Dermis microvascular lymphatic vessel endothelial cell (primary cell): ENCODE data around the gene SLC43A2. TPM values are rescaled to one million over a fixed set of nuclear protein-coding genes. Genes with fewer than 3 reads are reported as not detected.

ENCODE experiments used
- DNase-seq, 2 donors: peaks; one replicate each; pipeline versions ENCODE4 v3.0.0 to v3.0.0-alpha.2; 2010; ENCODE audit warnings: low read depth in 2 of 2
- total RNA-seq: library from RNA; depleted of rRNA; stranded (reverse); fragments of >200 nt; gene quantifications from 2 replicates; pipeline ENCODE4 v1.2.1, GENCODE V29; 2014

The SLC43A2 gene
- total RNA-seq, 1 donor from 2014 or later = 19.4 TPM

DNA sequence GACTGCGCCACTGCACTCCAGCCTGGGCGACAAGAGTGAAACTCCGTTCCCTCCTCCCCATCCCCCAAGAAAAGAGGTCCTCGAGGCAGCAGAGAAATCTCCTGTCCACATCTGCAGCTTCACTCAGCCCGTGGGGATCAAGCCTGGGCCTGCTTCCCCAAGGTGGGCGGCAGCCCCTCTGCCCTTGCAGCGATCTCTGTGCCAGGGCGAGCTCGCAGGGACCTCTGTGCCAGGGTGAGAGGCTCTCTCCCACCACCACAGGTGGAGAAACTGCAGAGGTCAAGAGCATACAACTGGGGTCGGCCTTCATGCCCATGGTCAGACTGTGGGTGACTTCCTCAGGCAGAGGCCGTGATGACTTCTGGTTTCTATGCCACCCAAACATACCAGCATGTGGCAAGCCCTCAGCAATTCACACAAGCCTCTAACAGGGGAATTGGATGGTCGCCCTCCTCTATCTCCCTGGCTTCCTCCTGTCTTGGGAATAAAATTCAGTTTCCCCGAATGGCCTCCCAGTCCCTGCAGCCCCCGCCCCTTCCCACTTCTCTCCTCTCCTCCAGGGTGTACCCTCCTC lies 5.5 kb downstream of the SLC43A2 start:
- DNase-seq = no peak

DNA sequence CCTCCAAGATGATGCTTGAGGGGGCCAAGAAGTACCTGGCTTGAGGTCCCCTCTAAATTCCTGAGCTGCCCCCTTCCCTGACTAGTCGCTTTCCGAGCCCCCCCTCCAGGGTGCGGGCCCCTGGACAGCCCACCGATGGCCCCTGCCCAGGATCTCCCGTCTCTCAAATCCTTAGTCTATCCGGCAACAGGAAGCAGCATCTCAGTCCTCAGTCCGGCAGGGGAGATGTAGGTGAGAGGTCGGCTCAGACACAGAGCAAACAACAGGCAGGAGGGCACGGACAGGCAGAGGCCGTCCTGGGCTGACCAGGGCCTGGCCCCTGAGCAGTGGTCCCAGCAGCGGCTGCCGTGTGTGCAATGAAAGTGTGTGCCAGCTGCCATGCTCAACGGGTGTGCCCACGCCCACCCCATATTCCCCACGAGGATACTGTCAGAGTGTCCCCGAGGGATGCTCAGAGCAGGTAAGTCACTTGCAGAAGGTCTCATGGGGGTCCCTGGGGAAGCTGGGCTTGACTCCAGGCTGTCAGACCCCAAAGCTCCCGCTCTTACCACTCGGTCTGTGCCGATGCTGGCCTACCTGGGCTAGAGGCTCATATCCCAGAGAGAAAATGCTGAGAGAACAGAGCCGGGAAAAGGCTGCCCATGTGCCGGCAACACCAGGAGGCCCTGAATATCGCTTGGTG lies 7.2 kb downstream of the SLC43A2 start:
- DNase-seq = peak in 1 of 2 donors; percentile 71

DNA sequence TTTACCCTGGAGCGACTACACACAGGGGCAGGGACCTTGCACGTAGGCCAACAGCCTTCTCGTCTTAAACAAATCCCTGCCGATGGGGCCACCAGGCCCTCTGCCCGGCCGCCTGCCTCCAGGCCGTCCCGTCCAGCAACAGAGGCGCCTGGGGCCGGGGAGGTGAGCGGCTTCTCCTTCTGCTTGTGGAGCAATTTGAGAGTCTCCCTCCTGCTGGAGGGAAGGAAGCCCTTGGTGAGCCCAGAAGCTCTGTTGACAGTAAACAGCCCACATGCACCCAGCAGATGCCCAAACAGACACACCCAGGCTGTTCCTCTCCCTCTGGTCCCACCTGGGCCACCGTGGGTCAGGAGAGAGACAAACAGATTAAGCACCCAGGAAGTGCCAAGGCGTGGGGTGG lies 8.1 kb downstream of the SLC43A2 start:
- DNase-seq = no peak

DNA sequence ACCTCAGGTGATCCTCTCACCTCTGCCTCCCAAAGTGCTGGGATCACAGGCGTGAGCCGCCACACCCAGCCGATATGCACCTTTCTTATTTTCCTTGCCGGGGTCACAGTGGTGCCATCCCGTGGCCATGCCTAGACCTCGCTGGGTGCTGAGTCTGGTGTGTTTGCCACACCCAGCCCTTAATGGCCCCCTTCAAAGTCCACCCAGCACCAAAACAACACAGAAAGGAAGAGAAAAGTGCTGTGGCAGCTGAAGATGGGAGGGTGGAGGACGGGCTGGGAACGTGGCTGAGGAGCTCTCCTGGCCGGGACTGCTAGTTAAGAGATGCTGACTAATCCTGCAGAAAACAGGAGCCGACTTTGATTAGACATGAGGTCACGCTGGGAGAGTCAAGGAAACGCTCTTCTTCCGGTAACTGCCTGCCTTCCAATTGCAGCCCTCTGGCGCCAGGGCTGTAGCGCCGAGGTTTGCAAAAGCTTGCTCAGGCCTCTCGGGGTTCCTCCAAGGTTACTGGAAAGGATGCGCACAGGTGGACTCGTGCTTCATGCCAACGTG lies 10.9 kb downstream of the SLC43A2 start:
- peak in 1 of 2 donors; percentile 91 for DNase-seq

- no peak for DNase-seq
Observed at GRCh38 chr17:1616101-1616500, 12.5 kb downstream of the SLC43A2 start.

GRCh38 chr17:1612400-1612799 lies 16.2 kb downstream of the SLC43A2 start:
- DNase-seq = peak; percentile 30 to 80

GRCh38 chr17:1611715-1612114 lies 16.9 kb downstream of the SLC43A2 start:
- no peak for DNase-seq

DNA sequence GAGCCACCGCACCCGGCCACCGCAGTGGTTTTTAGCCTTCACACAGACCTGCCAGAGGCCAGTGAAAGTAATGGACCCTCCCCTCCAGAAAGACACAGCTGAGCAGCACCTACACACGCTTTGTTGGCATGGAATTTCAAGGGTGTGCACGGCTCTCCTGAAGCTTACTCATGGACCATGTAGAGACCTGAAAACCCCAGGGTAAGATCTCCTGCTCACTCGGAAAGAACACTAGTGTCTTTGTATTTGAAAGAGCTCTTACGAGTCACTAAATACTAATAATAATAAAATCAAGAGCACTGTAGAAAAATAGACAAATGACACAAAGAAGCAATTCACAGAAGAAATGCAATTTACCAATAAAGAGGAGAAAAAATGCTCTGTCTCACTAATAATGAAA lies 20.0 kb downstream of the SLC43A2 start:
- DNase-seq = no peak

DNA sequence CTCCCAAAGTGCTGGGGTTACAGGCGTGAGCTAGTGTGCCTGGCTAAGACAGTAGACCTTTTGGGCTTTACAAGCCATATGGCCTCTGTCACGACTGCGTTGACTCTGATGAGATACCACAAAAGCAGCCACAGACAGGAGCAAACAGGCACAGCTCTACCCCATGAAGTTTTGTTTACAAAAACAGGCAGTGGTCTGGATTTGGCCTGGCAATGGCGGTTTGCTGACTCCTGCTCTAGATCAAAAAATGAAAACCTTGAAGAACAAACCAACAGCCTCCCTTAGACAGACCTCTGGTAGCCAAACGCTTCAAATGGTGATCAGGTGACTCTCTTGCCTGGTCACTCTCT lies 20.7 kb downstream of the SLC43A2 start:
- no peak for DNase-seq

- DNase-seq = no peak
Observed at GRCh38 chr17:1606352-1606985, 22.2 kb downstream of the SLC43A2 start.

DNA sequence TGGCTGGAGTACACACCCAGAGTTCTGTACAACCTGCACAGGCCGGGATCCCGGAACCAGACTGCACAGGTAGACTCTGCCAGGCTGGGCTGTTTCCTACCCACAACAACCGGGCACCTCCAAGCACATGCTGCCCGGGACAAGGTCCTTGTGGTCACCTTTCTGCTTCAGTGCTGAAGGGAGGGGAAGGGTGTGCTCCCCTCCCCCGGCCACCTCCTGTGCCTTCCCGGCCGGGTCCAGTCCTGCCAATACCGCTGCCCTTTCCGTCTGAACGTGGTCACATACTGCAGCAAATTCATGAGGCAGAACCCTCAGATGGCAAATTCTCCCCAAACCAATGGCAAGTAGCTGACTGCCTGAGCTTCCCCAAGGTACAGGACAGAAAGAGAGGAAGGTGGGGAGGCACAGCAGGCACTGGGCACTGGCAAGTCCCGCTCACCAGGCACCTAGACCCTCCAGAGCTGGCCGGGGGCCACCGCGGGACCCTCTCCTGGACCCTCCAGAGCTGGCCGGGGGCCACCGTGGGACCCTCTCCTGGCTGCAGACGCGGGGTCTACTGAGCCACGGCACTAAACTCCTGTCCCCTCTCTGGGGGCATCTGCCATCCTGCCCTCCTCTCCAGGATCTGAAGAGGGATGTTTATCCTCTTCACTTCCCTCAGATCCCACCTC lies 22.8 kb downstream of the SLC43A2 start:
- DNase-seq = no peak

DNA sequence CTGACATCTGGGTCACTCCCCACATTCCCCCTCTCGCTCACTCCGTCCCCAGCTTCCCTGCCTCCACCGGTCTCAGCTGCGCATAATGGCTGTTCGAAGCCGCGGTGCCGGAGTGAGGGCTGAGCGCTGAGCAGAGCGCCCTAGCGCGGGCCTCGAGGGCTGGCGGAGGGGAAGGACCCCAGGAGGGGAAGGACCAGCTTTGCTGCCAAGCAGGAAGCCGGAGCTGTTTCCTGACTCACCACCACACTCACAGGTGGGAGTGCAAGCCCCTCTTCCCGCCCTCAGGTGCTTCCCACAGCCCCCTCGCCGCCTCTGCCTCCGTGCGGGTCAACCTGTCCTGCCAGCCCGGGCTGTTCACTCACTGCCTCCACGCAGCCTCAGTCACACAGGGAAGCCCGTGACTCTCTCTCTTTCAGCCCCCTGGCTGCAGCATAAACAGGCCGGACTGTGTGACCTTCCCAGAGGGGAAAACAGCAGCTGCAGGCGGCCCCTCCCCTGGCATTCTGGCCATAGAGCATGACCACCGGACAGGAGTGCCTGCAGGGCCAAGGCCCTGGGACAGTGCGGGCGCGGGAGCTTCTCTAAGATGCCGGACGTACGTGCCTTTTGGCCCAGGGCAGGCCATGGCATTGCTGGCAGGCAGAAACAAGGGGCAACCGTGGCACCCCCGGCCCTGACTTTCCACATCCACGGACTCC lies 23.7 kb downstream of the SLC43A2 start:
- peak; percentile 17 for DNase-seq

GRCh38 chr17:1601571-1601970 lies 27.1 kb downstream of the SLC43A2 start:
- no peak for DNase-seq

DNA sequence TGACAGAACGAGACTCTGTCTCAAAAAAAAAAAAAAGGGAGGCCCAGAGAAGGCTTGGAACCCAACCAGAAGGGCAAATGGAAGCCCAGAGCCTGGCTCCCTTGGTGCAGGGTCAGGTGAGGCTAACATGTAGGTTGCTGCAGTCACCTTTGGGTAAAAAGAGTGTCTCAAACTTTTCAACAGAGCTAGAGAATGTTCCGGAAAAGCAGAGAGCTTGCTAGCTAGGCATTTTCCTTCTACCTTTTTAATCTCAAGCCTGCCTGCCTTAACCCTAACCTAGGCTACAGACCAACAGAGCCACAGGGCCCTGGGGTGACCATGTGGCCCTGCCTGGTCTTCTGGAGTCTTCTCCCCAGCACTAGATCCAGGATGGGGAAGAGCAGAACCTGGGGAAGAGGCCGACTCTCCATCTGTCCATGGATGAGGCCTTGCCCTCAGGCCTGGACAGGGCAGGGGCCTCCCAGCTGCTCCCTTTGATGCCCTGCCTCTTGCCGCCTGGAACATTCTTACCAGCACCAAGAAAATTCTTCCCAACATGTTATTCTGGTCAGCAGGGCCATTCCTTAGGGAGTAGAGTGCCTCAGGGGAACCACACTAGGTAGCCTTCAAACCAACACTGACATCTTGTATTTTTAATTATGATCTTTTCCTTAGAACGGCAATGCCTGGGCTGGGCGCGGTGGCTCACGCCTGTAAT lies 30.1 kb downstream of the SLC43A2 start:
- no peak for DNase-seq

DNA sequence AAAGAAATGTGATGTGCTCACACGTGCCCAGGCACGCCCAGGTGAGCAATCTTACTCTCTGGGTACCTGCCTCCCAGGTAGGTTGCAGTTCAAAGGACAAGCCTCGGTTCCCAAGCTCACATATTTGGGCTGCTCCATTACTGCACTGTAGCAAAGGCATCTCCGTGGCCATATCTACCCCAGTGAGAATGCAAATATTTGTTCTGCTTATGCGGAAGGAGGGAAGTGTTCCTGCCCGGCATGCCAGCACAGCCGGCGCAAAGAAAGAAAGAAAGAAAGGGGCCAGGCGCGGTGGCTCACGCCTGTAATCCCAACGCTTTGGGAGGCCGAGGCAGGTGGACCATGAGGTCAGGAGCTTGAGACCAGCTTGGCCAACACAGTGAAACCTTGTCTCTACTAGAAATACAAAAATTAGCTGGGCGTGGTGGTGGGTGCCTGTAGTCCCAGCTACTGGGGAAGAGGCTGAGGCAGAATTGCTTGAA lies 30.7 kb downstream of the SLC43A2 start:
- no peak for DNase-seq

DNA sequence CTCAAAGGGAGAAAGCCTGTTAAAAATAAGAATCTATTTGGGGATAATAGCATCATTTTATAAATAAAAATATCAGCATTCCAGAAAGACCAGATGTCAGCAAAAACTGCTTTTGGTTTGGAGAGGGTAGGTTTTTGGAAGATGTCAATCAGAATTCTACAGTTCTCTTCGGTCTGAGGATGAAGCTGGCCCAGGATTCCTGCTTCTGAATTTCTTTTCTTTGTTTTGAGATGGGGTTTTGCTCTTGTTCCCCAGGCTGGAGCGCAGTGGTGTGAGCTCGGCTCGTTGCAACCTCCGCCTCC lies 35.1 kb downstream of the SLC43A2 start:
- DNase-seq = no peak

GRCh38 chr17:1592751-1593629 lies 35.6 kb downstream of the SLC43A2 start:
- DNase-seq = peak in 1 of 2 donors; percentile 32

DNA sequence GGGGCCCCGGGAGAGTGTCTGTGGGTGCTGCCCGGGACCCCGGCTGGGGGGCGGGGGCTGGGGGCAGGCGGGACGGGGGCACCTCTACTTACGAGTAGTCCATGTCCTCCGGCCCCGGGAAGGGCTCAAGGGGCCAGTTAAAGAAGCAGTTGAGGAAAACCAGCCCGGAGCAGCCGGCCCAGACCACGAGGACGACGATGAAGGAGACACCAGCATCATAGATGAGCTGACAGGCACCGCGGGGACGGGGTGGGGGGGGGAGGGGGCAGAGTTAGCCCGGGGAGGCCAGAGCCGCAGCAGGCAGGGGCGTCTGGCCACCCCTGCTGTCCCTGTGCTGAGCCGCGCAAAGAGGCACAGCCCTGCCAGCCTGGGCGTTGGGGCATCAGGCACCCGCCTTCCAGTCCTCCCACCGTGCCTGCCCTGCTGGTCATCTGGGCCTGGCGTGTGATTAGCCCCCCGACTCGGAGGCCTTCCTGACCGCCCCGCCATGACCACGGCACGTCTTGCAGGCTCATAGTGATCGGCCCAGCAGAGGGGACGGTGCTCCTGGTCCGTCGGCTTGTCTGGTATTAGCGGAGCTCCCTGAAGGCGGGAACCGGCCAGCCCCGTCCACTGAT lies 37.1 kb downstream of the SLC43A2 start:
- no peak for DNase-seq

- DNase-seq = no peak
Observed at GRCh38 chr17:1590747-1591473, 37.7 kb downstream of the SLC43A2 start.
